GM23248 (cell line): ENCODE results near the gene LENG9. TPM values are rescaled to one million over a fixed set of nuclear protein-coding genes. Genes with fewer than 3 reads are reported as not detected.

ENCODE experiments used
- DNase-seq: peaks from one replicate; pipeline ENCODE4 v3.0.0-alpha.2; 2015
- H2AFZ ChIP-seq: fragments of 200-600 bp; sonication (generic); 2 replicates; pipeline ENCODE4 v1.6.1; 2016; ENCODE audit warnings: antibody characterized with exemption
- H3F3A ChIP-seq: fragments of 200-600 bp; sonication (generic); 2 replicates; pipeline ENCODE4 v1.6.1; 2016; ENCODE audit warnings: mild to moderate bottlenecking, antibody characterized with exemption, mixed run types; ENCODE audit not compliant: insufficient read depth
- H3K27ac ChIP-seq: fragments of 200-600 bp; sonication (generic); 2 replicates; pipeline ENCODE4 v1.5.1; 2016; ENCODE audit warnings: mild to moderate bottlenecking
- H3K27me3 ChIP-seq: fragments of 200-600 bp; sonication (generic); replicated peaks from 2 replicates; pipeline ENCODE4 v1.6.1; 2016; ENCODE audit warnings: mild to moderate bottlenecking; ENCODE audit not compliant: insufficient read depth
- H3K36me3 ChIP-seq: fragments of 200-600 bp; sonication (generic); 2 replicates; pipeline ENCODE4 v1.6.1; 2016; ENCODE audit warnings: low read depth, mild to moderate bottlenecking
- H3K4me1 ChIP-seq: fragments of 200-600 bp; sonication (generic); 2 replicates; pipeline ENCODE4 v1.6.1; 2016; ENCODE audit warnings: mild to moderate bottlenecking; ENCODE audit not compliant: insufficient read depth
- H3K4me2 ChIP-seq: fragments of 200-600 bp; sonication (generic); one replicate; pipeline ENCODE4 v1.6.1; 2016; ENCODE audit warnings: mild to moderate bottlenecking; ENCODE audit not compliant: unreplicated experiment
- H3K4me3 ChIP-seq: fragments of 200-600 bp; sonication (generic); 2 replicates; pipeline ENCODE4 v1.5.1; 2016; ENCODE audit warnings: mild to moderate bottlenecking
- H3K79me2 ChIP-seq: fragments of 200-600 bp; sonication (generic); 2 replicates; pipeline ENCODE4 v1.6.1; 2016; ENCODE audit warnings: mild to moderate bottlenecking; ENCODE audit not compliant: insufficient read depth
- H3K9ac ChIP-seq: fragments of 200-600 bp; sonication (generic); 2 replicates; pipeline ENCODE4 v1.6.1; 2016; ENCODE audit warnings: mild to moderate bottlenecking
- H3K9me2 ChIP-seq: fragments of 200-600 bp; sonication (generic); 2 replicates; pipeline ENCODE4 v1.6.1; 2016; ENCODE audit warnings: mixed run types, mild to moderate bottlenecking, moderate library complexity; ENCODE audit not compliant: insufficient read depth
- H3K9me3 ChIP-seq: fragments of 200-600 bp; sonication (generic); one replicate; pipeline ENCODE4 v1.6.1; 2017; ENCODE audit warnings: low read depth
- H4K20me1 ChIP-seq: fragments of 200-600 bp; sonication (generic); 2 replicates; pipeline ENCODE4 v1.6.0; 2016; ENCODE audit not compliant: insufficient read depth
- EZH2 ChIP-seq: fragments of 200-600 bp; sonication (generic); IDR thresholded peaks from 2 replicates; pipeline ENCODE4 v1.6.1; 2018; ENCODE audit warnings: antibody characterized with exemption, mild to moderate bottlenecking; ENCODE audit not compliant: insufficient read depth, poor library complexity, severe bottlenecking
- EZH2phosphoT487 ChIP-seq: fragments of 200-600 bp; sonication (generic); IDR thresholded peaks from 2 replicates; pipeline ENCODE4 v1.6.1; 2018; ENCODE audit warnings: antibody characterized with exemption, moderate library complexity, mild to moderate bottlenecking, low read depth; ENCODE audit not compliant: insufficient read depth
- WGBS, 2 experiments: methylation state at CpG; one replicate each; pipeline ENCODE4 v1.1.6; 2015 to 2017; ENCODE audit warnings: low lambda C conversion rate in 2 of 2, low coverage in 1 of 2; ENCODE audit errors: missing lambda C conversion rate in 2 of 2; 5-methylcytosine and 5-hydroxymethylcytosine counted together
- in situ Hi-C: fragments of 300-500 bp; cut with MboI; formaldehyde crosslinking; loops from 2 replicates; pipeline ENCODE4 v1.15.0; 2020
- polyA plus RNA-seq: library from polyadenylated mRNA; unstranded; fragments of >200 nt; fragmentation: Nextera tagmentation; extraction: Ambion mirVana; gene quantifications from 2 replicates; pipeline ENCODE4 v1.2.1, GENCODE V29; 2016
- total RNA-seq: library from RNA; depleted of rRNA; stranded (reverse); fragments of >200 nt; shearing (Covaris generic); gene quantifications from 2 replicates; pipeline ENCODE4 v1.2.3, GENCODE V29; 2014

LENG9 gene
- total and polyA plus RNA-seq, 2 experiments from 2014 or later, result 0.41 to 13.5 TPM

DNA sequence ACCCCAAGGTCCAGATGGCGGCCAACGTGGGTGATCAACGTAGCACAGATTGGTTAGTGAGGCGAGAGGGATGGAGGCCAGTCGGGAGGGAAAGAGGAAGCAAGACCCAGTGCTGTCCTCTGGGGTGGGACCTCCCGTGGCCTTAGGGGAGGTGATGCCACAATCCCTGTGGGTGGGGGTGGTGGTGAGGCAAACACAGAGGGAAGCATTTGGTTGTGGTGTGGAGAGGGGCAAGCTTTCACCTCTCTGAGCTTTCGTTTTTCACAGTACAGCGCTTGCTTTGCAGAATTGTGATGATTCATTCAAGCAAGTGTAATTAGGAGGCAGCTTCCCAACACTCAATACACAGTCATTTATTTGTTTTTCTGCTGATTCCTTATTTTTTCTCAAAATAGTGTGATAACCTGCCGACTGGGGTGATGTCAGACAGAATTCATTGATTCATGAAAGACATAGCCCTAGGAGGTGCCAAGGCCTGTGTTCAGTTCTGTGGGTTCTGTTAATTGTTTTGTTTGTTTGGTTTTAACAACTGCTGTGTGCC is 12.2 kb downstream of the LENG9 start:
- Histone ChIP-seq H4K20me1 (0 out of 2 replicates have a peak, but pooled peaks cover 4% of the 10 kb centered on the region), H3F3A (0 out of 2 replicates have a peak, but pooled peaks cover 9% of the 10 kb centered on the region), H3K9me2 (no peaks in the 10 kb centered on the region), H2AFZ (no peak overlapping the region), H3K36me3 (peaks cover 31% of the 10 kb centered on the region), H3K4me1 (peaks cover 25% of the 10 kb centered on the region), H3K4me3 (peak overlapping the region; percentile 88), H3K4me2 (peak overlapping the region; percentile 90), H3K27me3 (no peaks in the 10 kb centered on the region), H3K9me3 (no peaks in the 10 kb centered on the region), H3K27ac (peak overlapping the region; percentile 98), H3K79me2 (peaks cover 96% of the 10 kb centered on the region), H3K9ac (peak overlapping the region; percentile 99)
- TF ChIP-seq EZH2 (no peak), EZH2phosphoT487 (no peak)
- 46 to 59% methylated on average over 8 to 9 of the region's 9 CpGs for WGBS, 2 experiments
- in situ Hi-C loops, result loop anchor here (25.0 kb wide), 1 partner anchor 1211 kb away; the partner anchor contains the start of gene U2AF2
- DNase-seq, result peak; percentile 77

DNA sequence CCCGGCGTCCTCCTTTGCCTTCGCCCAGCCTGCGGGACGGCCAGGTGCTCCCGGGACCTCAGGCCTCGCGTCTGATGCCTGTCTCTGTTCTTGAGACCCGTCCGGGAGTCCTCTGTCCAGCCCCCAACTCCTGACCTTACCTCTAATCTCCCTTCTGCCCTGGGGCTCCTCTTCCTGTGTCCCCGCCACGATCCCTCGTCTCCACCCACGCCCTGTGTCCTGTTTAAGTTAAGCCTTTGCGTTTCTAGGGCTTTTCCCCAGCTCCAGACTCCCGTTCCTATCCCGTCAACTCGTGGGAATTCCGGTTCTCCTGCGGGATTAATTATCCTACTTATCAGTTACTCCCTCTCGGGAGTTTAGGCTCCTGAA is 13.9 kb downstream of the LENG9 start:
- TF ChIP-seq EZH2, result no peak
- TF ChIP-seq EZH2phosphoT487, result no peak
- H3K27ac ChIP-seq, result peak overlapping the region; percentile 98
- 0 to 1% methylated on average over 15 to 21 of the region's 21 CpGs for WGBS, 2 experiments
- peaks cover 27% of the 10 kb centered on the region for H3K36me3 ChIP-seq
- no peak overlapping the region for H2AFZ ChIP-seq
- 0 out of 2 replicates have a peak, but pooled peaks cover 4% of the 10 kb centered on the region for H4K20me1 ChIP-seq
- peaks cover 93% of the 10 kb centered on the region for H3K79me2 ChIP-seq
- in situ Hi-C loops, result loop anchor here (25.0 kb wide), 1 partner anchor 1213 kb away; the partner anchor contains the start of gene U2AF2
- peak overlapping the region; percentile 88 for H3K4me3 ChIP-seq
- peak; percentile 78 for DNase-seq
- H3K4me1 ChIP-seq, result peaks cover 25% of the 10 kb centered on the region
- peak overlapping the region; percentile 90 for H3K4me2 ChIP-seq
- peak overlapping the region; percentile 99 for H3K9ac ChIP-seq
- no peaks in the 10 kb centered on the region for H3K9me3 ChIP-seq
- H3K27me3 ChIP-seq, result no peaks in the 10 kb centered on the region
- H3K9me2 ChIP-seq, result no peaks in the 10 kb centered on the region
- H3F3A ChIP-seq, result 0 out of 2 replicates have a peak, but pooled peaks cover 9% of the 10 kb centered on the region

DNA sequence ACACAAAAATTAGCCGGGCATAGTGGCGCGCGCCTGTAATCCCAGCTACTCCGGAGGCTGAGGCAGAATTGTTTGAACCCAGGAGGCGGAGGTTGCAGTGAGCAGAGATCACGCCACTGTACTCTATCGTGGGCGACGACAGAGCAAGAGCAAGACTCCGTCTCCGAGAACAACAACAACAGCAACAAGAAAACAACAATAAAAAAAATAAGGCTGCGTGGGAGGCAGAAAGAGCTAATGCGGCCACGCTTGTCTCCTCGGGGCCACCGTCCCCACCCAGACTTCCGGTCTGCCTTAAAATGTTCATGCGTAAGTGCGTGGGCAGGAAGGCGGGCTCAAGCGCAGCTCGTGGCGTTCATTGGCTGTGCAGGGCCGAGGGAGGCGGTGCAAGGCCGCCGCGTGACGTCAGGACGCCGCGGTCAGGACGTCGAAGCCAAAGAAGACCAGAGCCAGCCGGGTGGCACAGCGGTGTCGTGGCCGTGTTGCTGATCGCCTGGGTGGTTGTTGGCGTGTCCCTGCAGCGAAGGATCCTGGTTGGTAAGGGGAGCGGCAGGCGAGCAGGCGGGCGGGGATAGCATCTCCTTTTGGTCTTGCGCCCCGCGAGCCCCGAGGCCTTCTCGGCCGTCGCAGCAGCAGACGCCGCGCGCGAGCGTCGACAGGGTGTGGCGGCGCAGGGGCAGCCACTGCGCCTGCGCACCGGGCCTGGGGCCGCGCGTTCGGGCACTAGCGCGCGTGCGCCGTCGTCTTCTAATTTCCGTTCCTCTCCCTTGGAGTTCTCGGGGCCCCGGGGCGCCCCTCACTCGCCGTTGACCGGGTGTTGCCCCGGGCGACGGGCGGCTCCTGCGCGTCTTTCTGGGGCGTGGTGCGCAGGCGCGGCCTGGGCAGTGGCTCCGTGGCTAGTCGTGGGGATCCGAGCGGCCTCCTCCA is 14.5 kb downstream of the LENG9 start, which contains the start of gene LENG8:
LENG8 (plus strand) TSS at position 426 of the 927 bp plus-strand sequence. CDS start 2,146 bp downstream, outside the sequence.
- Histone ChIP-seq H3K27me3 (no peaks in the 10 kb centered on the region), H3K36me3 (peaks cover 22% of the 10 kb centered on the region), H4K20me1 (0 out of 2 replicates have a peak, but pooled peaks cover 4% of the 10 kb centered on the region), H3K27ac (peak within 1 kb of the TSS; percentile 98), H3K4me3 (peak within 1 kb of the TSS; percentile 88), H2AFZ (peak within 1 kb of the TSS; percentile 69), H3K9me3 (no peaks in the 10 kb centered on the region), H3F3A (0 out of 2 replicates have a peak, but pooled peaks cover 9% of the 10 kb centered on the region), H3K9me2 (no peaks in the 10 kb centered on the region), H3K9ac (peak within 1 kb of the TSS; percentile 99), H3K4me1 (peaks cover 25% of the 10 kb centered on the region), H3K4me2 (peak within 1 kb of the TSS; percentile 90), H3K79me2 (peaks cover 86% of the 10 kb centered on the region)
- TF ChIP-seq EZH2 (no peak), EZH2phosphoT487 (no peak)
- peak; percentile 99 for DNase-seq
- in situ Hi-C loops, result no loop called here
- 1 to 2% methylated on average over 60 to 92 of the region's 96 CpGs for WGBS, 2 experiments
